Measurements from ENCODE around the gene RBM19.

The RBM19 gene

DNA sequence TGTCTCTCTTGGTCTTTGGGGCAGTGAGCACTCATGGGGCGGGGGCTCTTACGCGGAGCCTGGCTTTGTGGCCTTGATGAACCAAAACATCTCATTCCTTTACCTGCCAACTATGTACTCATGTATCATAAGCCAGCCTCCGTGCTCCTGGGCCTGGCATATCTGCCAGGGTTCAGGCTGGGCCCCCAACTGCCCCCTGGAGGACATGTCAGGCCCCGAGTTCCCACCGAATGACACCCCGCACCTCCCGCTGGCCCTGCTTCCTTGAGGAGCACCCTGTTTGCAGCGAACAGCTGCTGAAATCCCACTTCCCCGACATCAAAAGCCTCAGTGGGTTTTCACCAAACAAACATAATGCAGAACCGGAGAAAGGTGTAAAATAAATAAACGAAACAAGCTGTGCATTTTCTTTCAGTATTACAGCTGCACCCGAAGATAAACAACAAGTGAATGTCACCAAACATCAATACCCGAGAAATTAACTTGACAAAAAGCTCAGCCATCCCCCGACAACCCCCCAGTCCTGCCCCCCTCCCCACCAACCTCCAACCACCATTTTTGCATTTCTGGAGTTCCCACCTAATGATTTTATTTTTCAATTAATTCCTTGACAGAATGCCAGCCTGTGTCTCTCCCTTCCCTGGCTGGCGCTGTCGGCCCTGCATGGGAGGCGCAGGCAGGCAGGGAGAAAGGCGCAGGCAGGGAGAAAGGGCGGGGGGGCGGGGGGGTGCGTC is 139.2 kb downstream of the RBM19 start:
- 78 to 79% methylated on average over 22 of the region's 22 CpGs for WGBS, 2 experiments
- H3K36me3 ChIP-seq (ENCODE audit: control insufficient read depth, insufficient read depth, low read length) = no peaks in the 10 kb centered on the region
- no peak overlapping the region for H3K4me3 ChIP-seq (ENCODE audit: insufficient read depth, low read depth, low read length)
- H3K27ac ChIP-seq (ENCODE audit: insufficient read depth, low read depth, low read length, poor library complexity, severe bottlenecking) = no peak overlapping the region
- no peaks in the 10 kb centered on the region for H3K27me3 ChIP-seq (ENCODE audit: control insufficient read depth, insufficient read depth, low read length, poor library complexity, severe bottlenecking)
- H3K4me1 ChIP-seq (ENCODE audit: control insufficient read depth, insufficient read depth, low read length) = peaks cover 29% of the 10 kb centered on the region
- no peaks in the 10 kb centered on the region for H3K9me3 ChIP-seq (ENCODE audit: control insufficient read depth, low read length)

DNA sequence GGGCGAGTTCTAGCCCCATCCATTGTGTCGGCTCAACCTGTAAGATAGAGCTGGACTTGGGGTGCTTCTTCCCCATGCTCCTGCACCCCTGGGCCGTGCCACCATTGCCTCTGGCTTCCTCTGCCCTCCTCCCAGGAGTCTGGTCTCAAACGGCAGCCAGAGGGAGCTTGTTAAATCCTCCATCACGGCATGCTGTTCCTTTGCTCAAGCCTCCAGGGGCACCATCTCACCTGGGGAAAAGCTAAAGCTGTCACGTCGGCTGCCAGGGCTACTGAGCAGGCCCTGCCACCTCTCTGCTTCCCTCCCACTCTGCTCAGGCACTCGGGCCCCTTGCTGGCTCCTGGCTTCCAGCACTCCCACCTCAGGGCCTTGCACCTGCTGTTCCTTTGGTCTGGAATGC is 140.4 kb downstream of the RBM19 start:
- no peak overlapping the region for H3K4me3 ChIP-seq (ENCODE audit: insufficient read depth, low read depth, low read length)
- H3K36me3 ChIP-seq (ENCODE audit: control insufficient read depth, insufficient read depth, low read length) = no peaks in the 10 kb centered on the region
- no peaks in the 10 kb centered on the region for H3K9me3 ChIP-seq (ENCODE audit: control insufficient read depth, low read length)
- peaks cover 23% of the 10 kb centered on the region for H3K4me1 ChIP-seq (ENCODE audit: control insufficient read depth, insufficient read depth, low read length)
- H3K27me3 ChIP-seq (ENCODE audit: control insufficient read depth, insufficient read depth, low read length, poor library complexity, severe bottlenecking) = no peaks in the 10 kb centered on the region
- no peak overlapping the region for H3K27ac ChIP-seq (ENCODE audit: insufficient read depth, low read depth, low read length, poor library complexity, severe bottlenecking)
- WGBS, 2 experiments = 71 to 72% methylated on average over 8 of the region's 8 CpGs

DNA sequence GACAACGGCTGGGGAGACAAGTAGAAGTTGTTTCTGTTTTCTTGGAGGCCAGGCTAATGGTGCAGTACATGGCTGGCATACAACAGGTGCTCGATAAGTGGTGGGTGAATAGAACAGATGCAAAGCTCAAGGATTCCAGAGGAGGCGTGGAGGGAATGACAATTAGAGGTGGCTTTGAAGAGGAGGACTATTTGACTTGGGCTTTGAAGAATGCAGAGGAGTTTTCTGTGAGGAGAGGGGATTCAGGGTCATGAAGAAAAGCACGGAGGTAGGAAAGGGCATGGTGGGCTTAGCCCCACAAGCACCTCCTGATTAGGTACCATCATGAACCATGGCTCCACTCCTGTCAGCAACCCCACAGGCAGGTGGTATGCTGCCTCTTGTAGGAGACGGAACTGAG is 142.3 kb downstream of the RBM19 start:
- no peak overlapping the region for H3K27ac ChIP-seq (ENCODE audit: insufficient read depth, low read depth, low read length, poor library complexity, severe bottlenecking)
- no peak overlapping the region for H3K4me3 ChIP-seq (ENCODE audit: insufficient read depth, low read depth, low read length)
- no peaks in the 10 kb centered on the region for H3K9me3 ChIP-seq (ENCODE audit: control insufficient read depth, low read length)
- no peaks in the 10 kb centered on the region for H3K36me3 ChIP-seq (ENCODE audit: control insufficient read depth, insufficient read depth, low read length)
- H3K27me3 ChIP-seq (ENCODE audit: control insufficient read depth, insufficient read depth, low read length, poor library complexity, severe bottlenecking) = no peaks in the 10 kb centered on the region
- 81 to 84% methylated on average over 5 of the region's 5 CpGs for WGBS, 2 experiments
- peaks cover 39% of the 10 kb centered on the region for H3K4me1 ChIP-seq (ENCODE audit: control insufficient read depth, insufficient read depth, low read length)

DNA sequence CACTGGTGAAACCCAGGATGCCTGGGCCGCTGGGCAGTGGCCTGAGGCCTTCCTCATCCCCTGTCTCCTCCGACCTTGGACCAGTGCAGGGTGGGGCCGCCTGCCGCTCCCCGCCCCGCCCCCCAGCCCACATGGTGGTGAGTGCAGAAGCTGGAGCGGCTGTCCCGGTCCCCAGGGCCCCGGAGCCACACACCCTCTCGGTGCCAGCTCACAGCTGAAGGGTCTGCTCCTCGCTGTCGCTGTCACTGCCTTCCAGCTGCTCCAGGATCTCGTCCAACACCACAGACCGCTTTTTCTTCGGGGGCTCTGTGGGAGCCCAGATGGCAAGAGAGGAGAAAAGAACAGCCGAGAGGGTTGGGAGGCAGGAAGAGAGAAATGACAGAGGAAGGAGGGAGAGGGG is 143.1 kb downstream of the RBM19 start:
- H3K27ac ChIP-seq (ENCODE audit: insufficient read depth, low read depth, low read length, poor library complexity, severe bottlenecking) = no peak overlapping the region
- H3K27me3 ChIP-seq (ENCODE audit: control insufficient read depth, insufficient read depth, low read length, poor library complexity, severe bottlenecking) = no peaks in the 10 kb centered on the region
- H3K4me3 ChIP-seq (ENCODE audit: insufficient read depth, low read depth, low read length) = no peak overlapping the region
- 84 to 85% methylated on average over 16 of the region's 16 CpGs for WGBS, 2 experiments
- H3K4me1 ChIP-seq (ENCODE audit: control insufficient read depth, insufficient read depth, low read length) = peaks cover 32% of the 10 kb centered on the region
- no peaks in the 10 kb centered on the region for H3K9me3 ChIP-seq (ENCODE audit: control insufficient read depth, low read length)
- H3K36me3 ChIP-seq (ENCODE audit: control insufficient read depth, insufficient read depth, low read length) = no peaks in the 10 kb centered on the region

DNA sequence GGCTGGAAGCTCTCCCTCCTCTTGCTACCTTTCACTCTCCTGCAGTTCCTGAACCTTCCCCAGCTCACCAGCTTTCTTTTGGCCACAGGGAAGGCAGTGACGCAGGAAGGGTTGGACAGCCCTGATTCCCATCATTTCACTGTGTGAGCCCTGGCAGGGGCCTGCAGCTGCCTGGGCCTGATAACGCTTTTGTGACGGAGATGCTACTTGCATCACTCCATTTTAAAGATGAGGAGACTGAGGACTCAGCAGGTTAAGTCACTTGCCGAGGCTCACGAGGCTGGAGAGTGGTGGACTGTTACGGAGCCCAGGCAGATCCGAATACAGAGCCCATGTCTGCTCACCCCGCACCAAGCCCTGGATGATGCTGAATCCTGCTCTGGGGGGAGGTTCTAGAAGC is 145.3 kb downstream of the RBM19 start:
- Histone ChIP-seq H3K27me3 (ENCODE audit: control insufficient read depth, insufficient read depth, low read length, poor library complexity, severe bottlenecking) (no peaks in the 10 kb centered on the region), H3K9me3 (ENCODE audit: control insufficient read depth, low read length) (no peaks in the 10 kb centered on the region), H3K36me3 (ENCODE audit: control insufficient read depth, insufficient read depth, low read length) (no peaks in the 10 kb centered on the region), H3K4me1 (ENCODE audit: control insufficient read depth, insufficient read depth, low read length) (peaks cover 27% of the 10 kb centered on the region), H3K4me3 (ENCODE audit: insufficient read depth, low read depth, low read length) (no peak overlapping the region), H3K27ac (ENCODE audit: insufficient read depth, low read depth, low read length, poor library complexity, severe bottlenecking) (no peak overlapping the region)
- 97 to 98% methylated on average over 8 of the region's 8 CpGs for WGBS, 2 experiments

DNA sequence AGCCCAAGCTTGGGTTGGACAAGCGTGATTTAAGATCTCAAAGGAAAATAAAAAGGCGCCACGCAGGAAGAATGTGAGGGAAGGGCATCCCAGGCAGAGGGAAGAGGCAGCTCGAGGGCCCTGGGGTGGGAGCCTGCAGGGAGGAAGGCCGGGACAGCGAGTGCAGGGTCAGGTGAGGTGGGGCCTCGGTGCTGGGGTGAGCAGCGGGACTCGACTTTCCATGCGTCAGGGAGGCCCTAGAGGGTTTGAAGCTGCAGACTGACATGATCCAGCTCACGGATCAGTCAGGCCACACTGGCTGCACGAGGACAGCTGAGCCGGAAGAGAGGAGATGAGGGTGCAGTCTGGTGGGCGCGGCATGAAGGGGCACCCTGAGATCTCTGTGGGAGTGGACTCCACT is 145.8 kb downstream of the RBM19 start:
- Histone ChIP-seq H3K27me3 (ENCODE audit: control insufficient read depth, insufficient read depth, low read length, poor library complexity, severe bottlenecking) (no peaks in the 10 kb centered on the region), H3K4me3 (ENCODE audit: insufficient read depth, low read depth, low read length) (no peak overlapping the region), H3K4me1 (ENCODE audit: control insufficient read depth, insufficient read depth, low read length) (peaks cover 27% of the 10 kb centered on the region), H3K27ac (ENCODE audit: insufficient read depth, low read depth, low read length, poor library complexity, severe bottlenecking) (no peak overlapping the region), H3K36me3 (ENCODE audit: control insufficient read depth, insufficient read depth, low read length) (no peaks in the 10 kb centered on the region), H3K9me3 (ENCODE audit: control insufficient read depth, low read length) (no peaks in the 10 kb centered on the region)
- whole genome bisulfite sequencing, 2 experiments = 86 to 90% methylated on average over 15 of the region's 15 CpGs

DNA sequence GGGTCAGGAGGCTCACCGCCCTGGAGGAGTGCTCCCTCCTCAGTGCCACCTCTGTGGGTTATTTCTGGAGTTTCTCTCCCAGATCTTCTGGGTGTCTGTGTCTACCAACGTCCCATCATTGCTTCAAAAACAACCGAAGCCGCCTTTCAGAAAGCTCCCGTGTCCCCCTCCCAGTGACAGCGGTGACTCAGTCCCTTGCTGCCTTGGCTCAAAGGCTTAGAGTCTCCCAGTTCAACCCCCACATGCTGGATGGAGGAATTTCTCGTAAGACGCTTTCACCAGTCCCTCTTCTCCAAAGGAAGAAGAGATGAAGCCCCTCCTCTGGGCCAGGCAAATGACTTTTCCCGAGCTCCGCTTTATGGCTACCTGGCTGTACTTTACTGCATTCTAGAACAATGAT is 146.6 kb downstream of the RBM19 start:
- Histone ChIP-seq H3K9me3 (ENCODE audit: control insufficient read depth, low read length) (no peaks in the 10 kb centered on the region), H3K36me3 (ENCODE audit: control insufficient read depth, insufficient read depth, low read length) (no peaks in the 10 kb centered on the region), H3K4me1 (ENCODE audit: control insufficient read depth, insufficient read depth, low read length) (peaks cover 27% of the 10 kb centered on the region), H3K4me3 (ENCODE audit: insufficient read depth, low read depth, low read length) (no peak overlapping the region), H3K27ac (ENCODE audit: insufficient read depth, low read depth, low read length, poor library complexity, severe bottlenecking) (no peak overlapping the region), H3K27me3 (ENCODE audit: control insufficient read depth, insufficient read depth, low read length, poor library complexity, severe bottlenecking) (no peaks in the 10 kb centered on the region)
- 52 to 58% methylated on average over 10 of the region's 10 CpGs for WGBS, 2 experiments

DNA sequence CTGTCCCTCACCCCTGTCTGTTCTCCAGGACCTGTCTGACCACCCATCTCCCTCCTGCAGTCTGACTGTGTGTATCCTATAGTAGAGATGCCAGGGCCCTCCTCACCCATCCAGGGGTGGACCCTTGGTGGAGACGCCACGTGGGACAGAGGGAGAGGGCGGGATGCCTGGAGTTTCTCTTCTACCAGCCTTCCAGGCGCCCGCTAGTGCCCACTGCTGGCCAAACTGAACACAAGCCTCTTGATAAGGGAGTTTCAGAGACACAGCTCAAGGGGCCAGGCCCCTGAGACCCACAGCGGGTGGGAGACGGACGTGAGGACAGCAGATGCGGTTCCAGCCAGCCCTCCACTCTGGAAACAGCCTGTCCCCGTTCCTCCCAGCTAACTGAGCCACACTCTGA is 147.3 kb downstream of the RBM19 start:
- no peak overlapping the region for H3K4me3 ChIP-seq (ENCODE audit: insufficient read depth, low read depth, low read length)
- H3K9me3 ChIP-seq (ENCODE audit: control insufficient read depth, low read length) = no peaks in the 10 kb centered on the region
- no peaks in the 10 kb centered on the region for H3K36me3 ChIP-seq (ENCODE audit: control insufficient read depth, insufficient read depth, low read length)
- no peaks in the 10 kb centered on the region for H3K27me3 ChIP-seq (ENCODE audit: control insufficient read depth, insufficient read depth, low read length, poor library complexity, severe bottlenecking)
- H3K4me1 ChIP-seq (ENCODE audit: control insufficient read depth, insufficient read depth, low read length) = peaks cover 26% of the 10 kb centered on the region
- no peak overlapping the region for H3K27ac ChIP-seq (ENCODE audit: insufficient read depth, low read depth, low read length, poor library complexity, severe bottlenecking)
- WGBS, 2 experiments = 52 to 53% methylated on average over 10 of the region's 10 CpGs

DNA sequence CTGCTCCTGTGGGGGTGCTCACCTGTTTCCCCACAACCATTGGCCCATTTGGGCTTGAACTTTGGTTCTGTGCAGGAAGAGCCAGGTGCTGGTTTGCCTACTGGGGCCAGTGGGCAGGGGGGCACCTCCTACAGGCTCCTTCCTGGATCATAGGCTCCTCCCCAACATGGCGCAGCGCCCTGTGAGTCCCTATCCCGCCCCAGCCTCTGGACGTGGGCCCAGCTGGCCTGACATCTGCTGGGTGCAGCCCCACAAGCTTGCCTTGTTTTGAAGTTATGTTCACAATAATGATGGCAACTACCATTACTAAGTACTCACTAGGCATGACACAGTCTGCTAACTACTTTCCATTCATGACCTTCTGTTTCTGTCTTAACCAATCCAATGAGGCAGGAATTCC is 147.8 kb downstream of the RBM19 start:
- Histone ChIP-seq H3K36me3 (ENCODE audit: control insufficient read depth, insufficient read depth, low read length) (no peaks in the 10 kb centered on the region), H3K4me3 (ENCODE audit: insufficient read depth, low read depth, low read length) (no peak overlapping the region), H3K27ac (ENCODE audit: insufficient read depth, low read depth, low read length, poor library complexity, severe bottlenecking) (no peak overlapping the region), H3K4me1 (ENCODE audit: control insufficient read depth, insufficient read depth, low read length) (peaks cover 21% of the 10 kb centered on the region), H3K27me3 (ENCODE audit: control insufficient read depth, insufficient read depth, low read length, poor library complexity, severe bottlenecking) (no peaks in the 10 kb centered on the region), H3K9me3 (ENCODE audit: control insufficient read depth, low read length) (no peaks in the 10 kb centered on the region)
- WGBS, 2 experiments = 92% methylated on average over 4 of the region's 4 CpGs

DNA sequence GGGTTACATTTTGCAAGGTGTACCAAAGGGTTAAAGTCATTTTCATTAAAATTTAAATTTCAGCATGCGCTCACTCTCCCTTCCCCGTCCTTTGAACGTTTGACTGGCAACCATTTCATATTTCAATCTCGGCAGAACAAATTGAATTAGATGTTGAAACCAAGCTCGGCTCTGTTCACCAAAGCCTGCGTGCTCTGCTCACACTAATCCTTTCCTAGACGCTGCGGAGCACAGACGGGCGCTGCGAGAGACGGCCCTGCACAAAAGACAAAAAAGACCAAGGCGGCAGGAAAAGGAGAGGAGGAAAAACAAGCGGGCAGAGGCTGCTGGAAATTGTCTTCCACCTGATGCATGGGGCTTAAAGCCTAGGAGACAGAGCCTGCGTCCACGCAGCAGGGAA is 149.3 kb downstream of the RBM19 start:
- Histone ChIP-seq H3K4me3 (ENCODE audit: insufficient read depth, low read depth, low read length) (no peak overlapping the region), H3K4me1 (ENCODE audit: control insufficient read depth, insufficient read depth, low read length) (peaks cover 18% of the 10 kb centered on the region), H3K27me3 (ENCODE audit: control insufficient read depth, insufficient read depth, low read length, poor library complexity, severe bottlenecking) (no peaks in the 10 kb centered on the region), H3K9me3 (ENCODE audit: control insufficient read depth, low read length) (no peaks in the 10 kb centered on the region), H3K36me3 (ENCODE audit: control insufficient read depth, insufficient read depth, low read length) (no peaks in the 10 kb centered on the region), H3K27ac (ENCODE audit: insufficient read depth, low read depth, low read length, poor library complexity, severe bottlenecking) (no peak overlapping the region)
- WGBS, 2 experiments = 74 to 79% methylated on average over 16 of the region's 16 CpGs

DNA sequence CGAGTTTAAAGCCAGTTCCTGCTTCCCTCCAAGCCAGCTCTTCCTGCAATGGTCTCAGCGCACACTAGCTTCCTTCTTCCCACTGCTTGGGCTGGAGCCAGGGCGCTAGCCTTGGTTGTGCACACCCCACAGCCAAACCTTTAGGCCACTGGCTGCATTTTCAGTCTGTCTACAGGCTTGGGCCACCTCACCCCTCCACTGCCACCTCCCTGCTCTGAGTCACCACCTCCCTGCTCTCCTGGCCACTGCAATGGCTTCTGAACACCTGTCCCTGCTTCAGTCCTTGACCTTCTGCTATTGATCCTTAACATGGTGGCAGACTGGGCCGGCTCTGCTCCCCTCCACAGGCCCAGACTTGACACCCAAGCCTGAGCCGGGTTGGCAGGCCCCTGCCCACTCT is 151.1 kb downstream of the RBM19 start:
- Histone ChIP-seq H3K36me3 (ENCODE audit: control insufficient read depth, insufficient read depth, low read length) (no peaks in the 10 kb centered on the region), H3K27ac (ENCODE audit: insufficient read depth, low read depth, low read length, poor library complexity, severe bottlenecking) (no peak overlapping the region)
- WGBS, 2 experiments = 94 to 95% methylated on average over 5 of the region's 5 CpGs

More for the DNA sequence above, 151.1 kb downstream of the RBM19 start:
- Histone ChIP-seq H3K4me1 (ENCODE audit: control insufficient read depth, insufficient read depth, low read length) (peaks cover 10% of the 10 kb centered on the region), H3K27me3 (ENCODE audit: control insufficient read depth, insufficient read depth, low read length, poor library complexity, severe bottlenecking) (no peaks in the 10 kb centered on the region), H3K9me3 (ENCODE audit: control insufficient read depth, low read length) (no peaks in the 10 kb centered on the region), H3K4me3 (ENCODE audit: insufficient read depth, low read depth, low read length) (no peak overlapping the region)
